Measurements from ENCODE around the gene CCL24. TPM values are rescaled to one million over a fixed set of nuclear protein-coding genes. Genes with fewer than 3 reads are reported as not detected.

The CCL24 gene
- total RNA-seq, 1 experiment from 2014 or later, result 0.68 TPM

GRCh38 chr7:75806560-75807307, 6.9 kb downstream of the CCL24 start:
- DNase-seq, result no peak
- no peak overlapping the region for H3K27ac Mint-ChIP-seq (ENCODE audit: unreplicated experiment)
- no peaks in the 10 kb centered on the region for H3K4me1 Mint-ChIP-seq (ENCODE audit: low read depth, unreplicated experiment)
- intact Hi-C loops (cut with micrococcal nuclease; ENCODE audit: unreplicated experiment), result no loop called here
- no peaks in the 10 kb centered on the region for H3K36me3 Mint-ChIP-seq (ENCODE audit: insufficient read depth, unreplicated experiment)
- no TSS peak for BruUV-seq (replicated peaks)
- no peaks in the 10 kb centered on the region for H3K27me3 Mint-ChIP-seq (ENCODE audit: unreplicated experiment)
- no peak overlapping the region for H3K4me3 Mint-ChIP-seq (ENCODE audit: low read depth, unreplicated experiment)
- TF ChIP-seq CTCF (IDR thresholded peaks at IDR 0.05; ENCODE audit: unreplicated experiment), result no peak
- CTCF ChIA-PET, result no interaction called here
- H3K9me3 Mint-ChIP-seq (ENCODE audit: low read depth, unreplicated experiment), result no peaks in the 10 kb centered on the region

GRCh38 chr7:75804705-75805104, 8.9 kb downstream of the CCL24 start:
- no TSS peak for BruUV-seq (replicated peaks)
- TF ChIP-seq CTCF (IDR thresholded peaks at IDR 0.05; ENCODE audit: unreplicated experiment), result no peak
- H3K9me3 Mint-ChIP-seq (ENCODE audit: low read depth, unreplicated experiment), result no peaks in the 10 kb centered on the region
- H3K27ac Mint-ChIP-seq (ENCODE audit: unreplicated experiment), result no peak overlapping the region
- H3K36me3 Mint-ChIP-seq (ENCODE audit: insufficient read depth, unreplicated experiment), result no peaks in the 10 kb centered on the region
- no peak for DNase-seq
- H3K27me3 Mint-ChIP-seq (ENCODE audit: unreplicated experiment), result no peaks in the 10 kb centered on the region
- H3K4me3 Mint-ChIP-seq (ENCODE audit: low read depth, unreplicated experiment), result no peak overlapping the region
- CTCF ChIA-PET, result no interaction called here
- intact Hi-C loops (cut with micrococcal nuclease; ENCODE audit: unreplicated experiment), result no loop called here
- H3K4me1 Mint-ChIP-seq (ENCODE audit: low read depth, unreplicated experiment), result no peaks in the 10 kb centered on the region

- CTCF ChIA-PET, result no interaction called here
- intact Hi-C loops (cut with micrococcal nuclease; ENCODE audit: unreplicated experiment), result no loop called here
- DNase-seq, result no peak
- no TSS peak for BruUV-seq (replicated peaks)
- no peak for TF ChIP-seq CTCF (IDR thresholded peaks at IDR 0.05; ENCODE audit: unreplicated experiment)
- no peak overlapping the region for H3K4me3 Mint-ChIP-seq (ENCODE audit: low read depth, unreplicated experiment)
- no peak overlapping the region for H3K27ac Mint-ChIP-seq (ENCODE audit: unreplicated experiment)
- no peaks in the 10 kb centered on the region for H3K27me3 Mint-ChIP-seq (ENCODE audit: unreplicated experiment)
- H3K4me1 Mint-ChIP-seq (ENCODE audit: low read depth, unreplicated experiment), result no peaks in the 10 kb centered on the region
- H3K36me3 Mint-ChIP-seq (ENCODE audit: insufficient read depth, unreplicated experiment), result no peaks in the 10 kb centered on the region
- H3K9me3 Mint-ChIP-seq (ENCODE audit: low read depth, unreplicated experiment), result no peaks in the 10 kb centered on the region
Observed at GRCh38 chr7:75804004-75804403, 9.6 kb downstream of the CCL24 start.

- H3K27me3 Mint-ChIP-seq (ENCODE audit: unreplicated experiment), result no peaks in the 10 kb centered on the region
- no peak overlapping the region for H3K27ac Mint-ChIP-seq (ENCODE audit: unreplicated experiment)
- BruUV-seq (replicated peaks), result no TSS peak
- CTCF ChIA-PET, result no interaction called here
- intact Hi-C loops (cut with micrococcal nuclease; ENCODE audit: unreplicated experiment), result no loop called here
- H3K4me3 Mint-ChIP-seq (ENCODE audit: low read depth, unreplicated experiment), result no peak overlapping the region
- no peak for TF ChIP-seq CTCF (IDR thresholded peaks at IDR 0.05; ENCODE audit: unreplicated experiment)
- DNase-seq, result no peak
- no peaks in the 10 kb centered on the region for H3K4me1 Mint-ChIP-seq (ENCODE audit: low read depth, unreplicated experiment)
- no peaks in the 10 kb centered on the region for H3K9me3 Mint-ChIP-seq (ENCODE audit: low read depth, unreplicated experiment)
- H3K36me3 Mint-ChIP-seq (ENCODE audit: insufficient read depth, unreplicated experiment), result no peaks in the 10 kb centered on the region
Observed at GRCh38 chr7:75802552-75802821, 11.1 kb downstream of the CCL24 start.
